Astrocyte of the cerebellum (primary cell): Measurements from ENCODE around the gene STX7.

Experiments used
- DNase-seq: peaks from one replicate; pipeline ENCODE4 v3.0.0-alpha.2; 2011; ENCODE audit warnings: low read depth
- H3K4me3 ChIP-seq: 2 replicates; pipeline ENCODE4 v1.5.1; 2011; ENCODE audit warnings: mild to moderate bottlenecking, low read depth, low read length, moderate library complexity
- in situ Hi-C: cut with HindIII; loops from 2 replicates; pipeline ENCODE4 v1.10.0; 2017; ENCODE audit warnings: low sequenced_read_pairs
- TF ChIP-seq, protein P1 (sequence below): IDR thresholded peaks from 2 replicates; pipeline ENCODE4 v1.5.1; 2012; ENCODE audit warnings: low read length, low read depth, moderate library complexity, mild to moderate bottlenecking; ENCODE audit errors: missing control alignments

STX7 gene

DNA sequence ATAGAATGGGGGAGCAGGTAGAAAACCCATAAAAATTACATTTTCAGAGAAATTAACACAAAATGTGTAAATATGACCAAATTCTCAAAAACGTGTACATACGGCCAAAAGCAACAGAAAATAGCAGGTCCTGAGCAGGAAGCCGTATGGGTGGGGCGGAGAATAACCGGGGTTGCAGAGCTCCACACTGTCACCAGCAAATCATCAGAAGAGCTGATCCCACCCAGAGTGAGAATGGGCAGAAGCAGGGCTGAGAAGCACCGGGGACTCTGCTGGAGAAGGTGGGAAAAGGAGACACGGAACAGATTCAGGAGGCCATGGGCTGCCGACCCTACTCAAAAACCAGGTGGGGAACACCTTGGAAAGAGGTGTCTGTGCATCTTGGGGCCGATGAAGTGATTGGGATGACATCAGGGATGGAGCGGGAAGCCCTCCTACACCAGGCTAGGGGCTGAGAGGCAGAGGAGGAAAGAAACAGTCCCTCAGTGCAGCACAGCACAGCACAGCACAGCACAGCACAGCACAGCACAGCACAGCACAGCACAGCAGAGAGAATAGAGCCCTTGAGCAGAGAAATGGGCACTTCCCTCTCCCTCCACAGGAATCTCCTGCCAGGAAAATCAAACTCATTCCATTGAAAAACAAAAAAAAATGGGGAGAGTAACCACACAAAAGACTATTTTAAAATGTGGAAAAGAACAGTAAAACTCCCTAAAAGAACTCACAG lies 22.3 kb downstream of the STX7 start:
- DNase-seq = peak; percentile 27
- H3K4me3 ChIP-seq = no peak overlapping the region
- in situ Hi-C loops = no loop called here
- TF ChIP-seq, protein P1, sequence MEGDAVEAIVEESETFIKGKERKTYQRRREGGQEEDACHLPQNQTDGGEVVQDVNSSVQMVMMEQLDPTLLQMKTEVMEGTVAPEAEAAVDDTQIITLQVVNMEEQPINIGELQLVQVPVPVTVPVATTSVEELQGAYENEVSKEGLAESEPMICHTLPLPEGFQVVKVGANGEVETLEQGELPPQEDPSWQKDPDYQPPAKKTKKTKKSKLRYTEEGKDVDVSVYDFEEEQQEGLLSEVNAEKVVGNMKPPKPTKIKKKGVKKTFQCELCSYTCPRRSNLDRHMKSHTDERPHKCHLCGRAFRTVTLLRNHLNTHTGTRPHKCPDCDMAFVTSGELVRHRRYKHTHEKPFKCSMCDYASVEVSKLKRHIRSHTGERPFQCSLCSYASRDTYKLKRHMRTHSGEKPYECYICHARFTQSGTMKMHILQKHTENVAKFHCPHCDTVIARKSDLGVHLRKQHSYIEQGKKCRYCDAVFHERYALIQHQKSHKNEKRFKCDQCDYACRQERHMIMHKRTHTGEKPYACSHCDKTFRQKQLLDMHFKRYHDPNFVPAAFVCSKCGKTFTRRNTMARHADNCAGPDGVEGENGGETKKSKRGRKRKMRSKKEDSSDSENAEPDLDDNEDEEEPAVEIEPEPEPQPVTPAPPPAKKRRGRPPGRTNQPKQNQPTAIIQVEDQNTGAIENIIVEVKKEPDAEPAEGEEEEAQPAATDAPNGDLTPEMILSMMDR = no peak

DNA sequence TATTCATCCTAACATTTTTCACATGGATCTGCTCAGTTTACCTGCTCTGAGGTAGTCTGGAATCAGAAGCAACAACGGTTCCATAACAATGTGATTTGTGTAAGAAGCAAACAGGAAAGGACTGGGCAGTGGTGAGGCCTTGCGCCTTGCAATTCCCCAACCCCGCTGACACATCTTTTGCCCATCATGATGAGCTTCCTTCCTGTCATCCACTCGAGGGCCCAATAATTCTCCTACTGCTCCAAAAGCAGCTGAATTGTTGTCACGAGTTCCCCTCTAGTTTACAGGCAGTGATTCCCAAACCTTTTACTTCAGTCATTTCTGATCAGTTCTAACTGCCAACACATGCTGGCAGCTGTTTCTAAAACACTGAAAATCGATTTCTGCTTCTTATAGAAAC lies 22.9 kb downstream of the STX7 start:
- DNase-seq = no peak
- TF ChIP-seq, protein P1 = no peak
- in situ Hi-C loops = no loop called here
- no peak overlapping the region for H3K4me3 ChIP-seq

DNA sequence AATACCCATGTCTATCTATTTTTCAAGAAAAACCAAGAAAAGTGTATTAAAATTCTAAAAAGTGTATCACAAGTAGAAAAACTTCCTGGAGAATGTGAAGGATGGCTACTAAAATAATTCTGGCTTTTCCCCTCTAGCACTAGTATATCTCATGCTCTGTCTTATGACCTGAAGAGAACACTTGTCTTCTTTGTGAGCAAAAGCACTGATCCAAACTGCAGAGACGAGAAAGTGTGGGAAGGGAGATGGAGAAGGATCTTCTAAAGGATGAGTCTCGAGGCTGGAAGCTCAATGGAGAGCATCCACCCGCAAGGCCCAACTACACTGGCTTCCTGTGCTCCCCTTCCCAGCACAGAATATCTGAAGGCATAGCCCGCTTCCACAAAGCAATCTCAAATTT lies 23.5 kb downstream of the STX7 start:
- H3K4me3 ChIP-seq = no peak overlapping the region
- TF ChIP-seq, protein P1 = no peak
- no peak for DNase-seq
- in situ Hi-C loops = loop anchor here (10.0 kb wide), 1 partner anchor 195 kb away; no protein-coding TSS in a partner anchor

DNA sequence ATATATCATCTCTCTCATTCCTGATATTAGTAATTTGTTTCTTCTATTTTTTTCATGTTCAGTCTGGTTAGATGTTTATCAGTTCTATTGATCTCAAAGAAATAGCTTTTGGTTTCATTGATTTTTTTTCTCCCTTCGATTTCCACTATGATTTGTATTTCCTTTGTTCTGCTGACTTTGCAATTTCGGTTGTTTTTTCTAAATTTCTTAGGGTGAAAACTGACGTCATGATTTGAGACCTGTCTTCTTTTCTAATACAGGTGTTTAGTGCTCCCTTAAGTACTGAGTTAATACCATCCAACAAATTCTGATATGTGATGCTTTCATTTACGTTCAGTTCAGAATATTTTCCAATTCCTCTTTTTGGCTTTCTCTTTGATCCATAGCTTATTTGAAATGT lies 25.2 kb downstream of the STX7 start:
- in situ Hi-C loops = loop anchor here (10.0 kb wide), 1 partner anchor 193 kb away; no protein-coding TSS in a partner anchor
- TF ChIP-seq, protein P1 = no peak

DNA sequence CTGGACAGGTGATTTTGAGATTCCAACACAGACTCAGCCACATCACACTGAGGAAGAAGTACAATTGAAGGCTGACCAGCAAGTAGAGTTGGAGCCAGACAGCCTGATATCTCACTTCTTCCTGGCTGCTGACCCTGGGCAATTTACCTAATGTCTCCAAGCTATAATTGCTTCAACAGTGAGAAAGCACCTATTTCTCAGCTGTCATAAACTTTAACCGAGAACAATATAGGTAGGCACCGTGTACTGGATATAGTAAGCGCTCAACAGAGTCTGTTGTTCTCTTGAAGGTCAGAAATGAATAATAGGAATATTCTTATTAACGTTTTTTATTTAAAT lies 28.3 kb downstream of the STX7 start:
- DNase-seq = no peak
- TF ChIP-seq, protein P1 = no peak
- no peak overlapping the region for H3K4me3 ChIP-seq
- in situ Hi-C loops = loop anchor here (10.0 kb wide), 1 partner anchor 190 kb away; no protein-coding TSS in a partner anchor

More for the DNA sequence above, 25.2 kb downstream of the STX7 start:
- DNase-seq = no peak
- H3K4me3 ChIP-seq = no peak overlapping the region

DNA sequence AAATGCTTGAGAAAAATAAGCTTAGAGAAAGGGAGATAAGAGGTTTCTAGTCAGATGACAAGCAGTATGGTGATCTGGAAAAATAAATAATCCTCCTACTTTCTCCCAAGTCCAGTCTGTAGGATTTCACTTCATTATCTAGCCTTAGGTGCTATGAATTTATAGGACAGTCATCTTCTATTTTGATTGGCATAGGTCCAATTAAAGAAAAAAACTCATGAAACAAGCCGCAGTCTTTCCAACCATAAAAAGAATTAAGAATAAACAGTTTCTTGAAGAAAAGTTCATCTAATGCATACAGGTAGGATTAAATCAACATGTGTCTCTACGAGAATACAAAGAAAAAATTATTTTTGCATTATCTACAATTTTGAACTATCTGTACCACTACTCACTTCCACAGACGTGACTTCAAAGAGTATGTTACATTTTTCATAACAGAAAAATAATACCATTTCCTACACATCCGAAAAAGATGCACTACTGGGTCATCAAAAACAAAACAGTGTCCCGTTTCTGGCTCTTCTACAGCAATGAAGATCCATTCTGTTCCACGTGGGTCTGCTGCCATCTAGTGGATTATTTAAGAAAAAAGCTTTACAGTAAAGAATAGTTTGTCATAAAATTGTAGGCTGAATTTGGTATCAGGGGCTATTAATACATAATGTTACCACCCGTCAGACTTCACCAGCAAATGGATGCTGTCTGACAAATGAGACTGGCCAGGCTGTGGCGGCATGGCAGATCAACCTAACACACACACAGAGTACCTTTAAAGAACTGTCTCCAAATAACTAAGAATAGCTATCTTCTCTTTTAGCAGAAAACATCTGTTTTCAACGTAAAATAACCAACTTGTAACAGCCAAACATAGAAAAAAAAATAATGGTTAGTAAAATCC lies 28.9 kb downstream of the STX7 start:
- peak; percentile 57 for DNase-seq
- H3K4me3 ChIP-seq = no peak overlapping the region
- TF ChIP-seq, protein P1 = peak; percentile 43
- in situ Hi-C loops = loop anchor here (10.0 kb wide), 1 partner anchor 189 kb away; no protein-coding TSS in a partner anchor
